Adrenal gland (tissue), 12 donors: Measurements from ENCODE around the gene RAPGEF2. TPM values are rescaled to one million over a fixed set of nuclear protein-coding genes. Genes with fewer than 3 reads are reported as not detected.

Source experiments
- DNase-seq, 7 donors: peaks; one replicate each; pipeline ENCODE4 v3.0.0-alpha.2; 2019 to 2020
- H3K27ac ChIP-seq, 5 donors: fragments of 200-600 bp; sonication (generic) in 4 of 5; 1 replicate in 3 of 5; 2 replicates in 2 of 5; pipeline versions ENCODE4 v1.5.1 to v1.8.0; 2016 to 2020; ENCODE audit warnings: mild to moderate bottlenecking in 1 of 5
- H3K27me3 ChIP-seq: fragments of 200-600 bp; 2 replicates; pipeline ENCODE4 v1.8.0; 2021
- H3K36me3 ChIP-seq, 2 donors: fragments of 200-600 bp; replicated peaks in 1 of 2; 1 replicate in 1 of 2; 2 replicates in 1 of 2; pipeline versions ENCODE4 v1.5.1 to v1.8.0; 2018 to 2022
- H3K4me1 ChIP-seq, 2 donors: fragments of 200-600 bp; replicated peaks in 1 of 2; 1 replicate in 1 of 2; 2 replicates in 1 of 2; pipeline versions ENCODE4 v1.5.1 to v1.8.0; 2018 to 2021
- H3K4me3 ChIP-seq, 4 donors: fragments of 200-600 bp; sonication (generic) in 3 of 4; one replicate each; pipeline ENCODE4 v1.5.1; 2016 to 2018
- H3K9me3 ChIP-seq, 3 donors: fragments of 200-600 bp; sonication (generic) in 1 of 3; replicated peaks in 1 of 3; 1 replicate in 2 of 3; 2 replicates in 1 of 3; pipeline versions ENCODE4 v1.5.1 to v1.8.0; 2016 to 2021
- POLR2A ChIP-seq, 2 donors: fragments of 450-650 bp; IDR thresholded peaks; one replicate each; pipeline ENCODE4 v1.6.1; 2017; ENCODE audit warnings: antibody characterized with exemption in 2 of 2, mild to moderate bottlenecking in 2 of 2, moderate library complexity in 1 of 2
- WGBS, 4 donors: extraction: QIAGEN DNeasy Blood & Tissue Kit in 2 of 4; methylation state at CpG; one replicate each; pipeline versions ENCODE4 v1.1.5 to v1.1.7; 2013 to 2017; 5-methylcytosine and 5-hydroxymethylcytosine counted together
- intact Hi-C, 2 donors: fragments of 100-400 bp; cut with DNase I; formaldehyde crosslinking; loops; one replicate each; pipeline versions ENCODE4 v1.14.1 to v1.15.0; 2022 to 2023
- polyA plus RNA-seq, 3 donors: library from polyadenylated mRNA; stranded (reverse); fragments of 200-250 nt in 2 of 3; fragments of 350-450 nt in 1 of 3; fragmentation: Illumina TruSeq in 1 of 3; extraction: RNeasy Lipid Tissue Mini Kit (QIAGEN cat#74804) in 1 of 3; gene quantifications; one replicate each; pipeline ENCODE4 v1.2.3, GENCODE V29; 2013 to 2014
- total RNA-seq, 9 donors: library from RNA; depleted of rRNA in 4 of 9; stranded (reverse); fragments of >200 nt in 4 of 9; fragments of 120-200 nt in 1 of 9; fragmentation: NEBNext Ultra II Directional in 1 of 9; extraction: Animal tissue kit (Norgen Biotek cat#: 25700) in 1 of 9; gene quantifications; one replicate each; pipeline versions ENCODE4 v1.1.0 to v1.2.4, GENCODE V29; 2013 to 2023
- TF ChIP-seq, protein P1 (sequence below), 6 experiments: fragments of 450-650 bp in 4 of 6; fragments of 200-600 bp in 2 of 6; sonication (generic) in 1 of 6; IDR thresholded peaks; 1 replicate in 5 of 6; 2 replicates in 1 of 6; pipeline versions ENCODE4 v1.5.1 to v1.8.0; 2016 to 2021; ENCODE audit warnings: antibody characterized with exemption in 6 of 6, mild to moderate bottlenecking in 2 of 6, moderate library complexity in 1 of 6
- donor health status: healthy with polysubstance abuse.
- donor health status: Bipolar disorder and iron deficiency.
- donor health status: DM: yes; HTN: yes; CAD: no.
- donor health status: DM: no; HTN: no; CAD: no.
- donor health status: DM: no; HTN: no; CAD: no.
- donor health status: DM: yes; HTN: yes; CAD: no.

The RAPGEF2 gene
- total and polyA plus RNA-seq, 12 donors, result 5.2 to 53.9 (median 25.3) TPM

DNA sequence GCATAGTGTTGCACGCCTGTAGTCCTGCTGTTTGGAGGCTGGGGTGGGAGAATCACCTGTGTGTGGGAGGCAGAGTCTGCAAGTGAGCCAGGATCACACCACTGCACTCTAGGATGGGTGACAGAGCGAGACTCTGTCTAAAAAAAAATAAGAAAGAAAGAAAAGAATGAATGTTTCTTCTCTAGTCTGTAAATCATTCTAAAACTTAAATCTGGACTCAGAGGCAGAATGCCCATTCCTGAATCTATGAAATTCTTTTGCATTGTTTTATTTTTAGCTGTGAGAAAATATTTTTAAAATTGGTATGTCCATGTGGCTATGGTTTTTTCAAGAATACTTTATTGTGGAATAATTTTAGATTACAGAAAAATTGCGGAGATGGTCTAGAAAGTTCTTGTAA is 49.3 kb downstream of the RAPGEF2 start:
- H3K27me3 ChIP-seq, result no peaks in the 10 kb centered on the region
- DNase-seq, result no peak
- H3K4me1 ChIP-seq, result no peaks in the 10 kb centered on the region
- no peak overlapping the region for H3K4me3 ChIP-seq
- H3K36me3 ChIP-seq, result no peaks in the 10 kb centered on the region
- 96 to 99% (median 98%) methylated on average over 3 of the region's 3 CpGs for WGBS, 4 donors
- no peak for TF ChIP-seq POLR2A (IDR thresholded peaks at IDR 0.05)
- TF ChIP-seq, protein P1, sequence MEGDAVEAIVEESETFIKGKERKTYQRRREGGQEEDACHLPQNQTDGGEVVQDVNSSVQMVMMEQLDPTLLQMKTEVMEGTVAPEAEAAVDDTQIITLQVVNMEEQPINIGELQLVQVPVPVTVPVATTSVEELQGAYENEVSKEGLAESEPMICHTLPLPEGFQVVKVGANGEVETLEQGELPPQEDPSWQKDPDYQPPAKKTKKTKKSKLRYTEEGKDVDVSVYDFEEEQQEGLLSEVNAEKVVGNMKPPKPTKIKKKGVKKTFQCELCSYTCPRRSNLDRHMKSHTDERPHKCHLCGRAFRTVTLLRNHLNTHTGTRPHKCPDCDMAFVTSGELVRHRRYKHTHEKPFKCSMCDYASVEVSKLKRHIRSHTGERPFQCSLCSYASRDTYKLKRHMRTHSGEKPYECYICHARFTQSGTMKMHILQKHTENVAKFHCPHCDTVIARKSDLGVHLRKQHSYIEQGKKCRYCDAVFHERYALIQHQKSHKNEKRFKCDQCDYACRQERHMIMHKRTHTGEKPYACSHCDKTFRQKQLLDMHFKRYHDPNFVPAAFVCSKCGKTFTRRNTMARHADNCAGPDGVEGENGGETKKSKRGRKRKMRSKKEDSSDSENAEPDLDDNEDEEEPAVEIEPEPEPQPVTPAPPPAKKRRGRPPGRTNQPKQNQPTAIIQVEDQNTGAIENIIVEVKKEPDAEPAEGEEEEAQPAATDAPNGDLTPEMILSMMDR (IDR thresholded peaks at IDR 0.05), result no peak
- intact Hi-C loops, result no loop called here
- H3K27ac ChIP-seq, result no peak overlapping the region
- H3K9me3 ChIP-seq, result no peaks in the 10 kb centered on the region

DNA sequence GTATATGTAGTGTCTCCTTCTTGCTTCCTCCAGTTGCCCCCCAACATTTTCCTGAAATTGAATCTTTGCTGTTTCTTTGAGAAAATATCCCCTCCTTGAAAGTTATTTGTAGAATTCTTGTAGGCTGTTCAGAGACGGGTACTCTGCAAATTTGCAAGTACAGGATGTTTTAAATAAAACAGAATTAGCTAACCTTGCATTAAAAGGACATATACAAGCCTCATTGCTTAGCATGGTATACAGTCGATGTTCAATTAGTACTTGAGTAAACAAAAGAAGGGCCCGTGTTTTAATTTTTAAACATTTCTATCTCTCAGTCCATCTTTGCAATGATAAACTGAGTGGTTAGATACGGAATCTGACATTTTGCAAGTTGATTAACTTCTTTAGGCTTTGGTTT is 50.8 kb downstream of the RAPGEF2 start:
- intact Hi-C loops, result no loop called here
- Histone ChIP-seq H3K36me3 (no peaks in the 10 kb centered on the region), H3K4me3 (no peak overlapping the region), H3K27me3 (no peaks in the 10 kb centered on the region), H3K4me1 (no peaks in the 10 kb centered on the region), H3K27ac (no peak overlapping the region), H3K9me3 (no peaks in the 10 kb centered on the region)
- no peak for DNase-seq
- TF ChIP-seq, protein P1 (IDR thresholded peaks at IDR 0.05), result no peak
- TF ChIP-seq POLR2A (IDR thresholded peaks at IDR 0.05), result no peak
- 88 to 94% (median 93%) methylated on average over 4 of the region's 4 CpGs for WGBS, 4 donors

DNA sequence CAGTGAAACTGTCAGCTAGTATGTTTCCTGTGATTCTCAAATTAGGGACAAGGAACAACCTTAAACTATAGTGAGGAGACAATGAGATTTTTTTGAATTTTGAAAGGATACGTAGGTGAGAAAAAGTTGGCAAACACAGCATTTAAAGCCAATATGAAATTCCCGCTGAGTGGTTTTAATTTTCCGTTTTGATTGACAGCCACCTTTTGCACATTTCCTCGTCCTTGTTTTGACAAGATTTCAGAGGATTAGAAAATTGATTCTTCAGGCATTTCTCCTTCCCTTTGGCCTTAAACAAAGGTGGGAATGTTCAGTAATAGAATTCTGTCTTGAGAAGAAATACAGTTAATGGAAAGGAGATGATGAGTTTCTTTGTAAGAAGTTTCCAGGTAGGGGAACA is 52.2 kb downstream of the RAPGEF2 start:
- intact Hi-C loops, result no loop called here
- TF ChIP-seq, protein P1 (IDR thresholded peaks at IDR 0.05), result no peak
- no peak for TF ChIP-seq POLR2A (IDR thresholded peaks at IDR 0.05)
- Histone ChIP-seq H3K4me3 (no peak overlapping the region), H3K4me1 (peaks cover 0 to 2% of the 10 kb centered on the region in 2 donors), H3K36me3 (no peaks in the 10 kb centered on the region), H3K9me3 (no peaks in the 10 kb centered on the region), H3K27me3 (no peaks in the 10 kb centered on the region), H3K27ac (no peak overlapping the region)
- WGBS, 4 donors, result 81 to 86% (median 85%) methylated on average over 4 of the region's 4 CpGs
- DNase-seq, result no peak

DNA sequence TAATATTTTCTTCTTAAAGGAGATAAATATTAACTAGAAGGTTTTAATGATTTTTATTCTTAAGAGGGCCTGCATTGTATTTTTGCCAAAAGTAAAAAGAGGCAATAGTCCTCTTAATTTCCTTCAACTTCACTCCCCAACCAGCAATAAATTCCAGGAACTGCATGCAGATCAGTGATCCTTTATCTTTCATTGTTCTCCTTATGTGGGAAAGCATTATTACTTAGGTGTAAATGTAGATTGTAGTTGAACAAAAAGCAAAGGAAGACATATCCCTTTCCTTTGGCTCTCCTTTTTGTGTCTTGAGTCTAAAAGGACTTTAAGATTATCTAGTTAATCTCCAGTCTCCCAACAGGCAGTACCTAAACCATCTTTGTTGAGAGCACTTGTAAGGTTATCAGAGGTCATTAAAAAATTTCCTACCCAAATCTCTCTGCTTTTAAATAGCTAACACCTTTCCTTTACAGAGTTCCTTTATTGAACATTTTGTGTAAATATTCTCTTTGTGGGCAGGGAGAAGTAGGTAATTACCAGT is 55.3 kb downstream of the RAPGEF2 start:
- DNase-seq, result no peak
- TF ChIP-seq, protein P1 (IDR thresholded peaks at IDR 0.05), result no peak
- TF ChIP-seq POLR2A (IDR thresholded peaks at IDR 0.05), result no peak
- intact Hi-C loops, result no loop called here
- no peak overlapping the region for H3K4me3 ChIP-seq
- H3K27me3 ChIP-seq, result no peaks in the 10 kb centered on the region
- H3K36me3 ChIP-seq, result no peaks in the 10 kb centered on the region
- no peak overlapping the region for H3K27ac ChIP-seq
- H3K4me1 ChIP-seq, result peaks cover 0 to 13% of the 10 kb centered on the region in 2 donors
- no peaks in the 10 kb centered on the region for H3K9me3 ChIP-seq
